Omental fat pad (tissue), 4 donors: ENCODE measurements around the gene CACNA2D1. TPM values are rescaled to one million over a fixed set of nuclear protein-coding genes. Genes with fewer than 3 reads are reported as not detected.

ENCODE experiments used
- ATAC-seq: fragments of 150-250 bp; one replicate; pipeline ENCODE4 v1.9.1; 2016; ENCODE audit warnings: mild to moderate bottlenecking, moderate library complexity; ENCODE audit not compliant: low FRiP score
- DNase-seq: peaks from one replicate; pipeline ENCODE4 v3.0.0-alpha.2; 2019; ENCODE audit warnings: low spot score
- total RNA-seq, 4 donors: library from RNA; depleted of rRNA; stranded (reverse); fragments of >200 nt; gene quantifications; one replicate each; pipeline ENCODE4 v1.1.0, GENCODE V29; 2016
- TF ChIP-seq, protein P1 (sequence below), 3 donors: fragments of 450-650 bp; IDR thresholded peaks; one replicate each; pipeline ENCODE4 v1.5.1; 2016 to 2017; ENCODE audit warnings: antibody characterized with exemption in 3 of 3, mild to moderate bottlenecking in 3 of 3, moderate library complexity in 2 of 3

The CACNA2D1 gene
- total RNA-seq, 4 donors from 2014 or later: 20.5 to 39.8 (median 29.3) TPM

DNA sequence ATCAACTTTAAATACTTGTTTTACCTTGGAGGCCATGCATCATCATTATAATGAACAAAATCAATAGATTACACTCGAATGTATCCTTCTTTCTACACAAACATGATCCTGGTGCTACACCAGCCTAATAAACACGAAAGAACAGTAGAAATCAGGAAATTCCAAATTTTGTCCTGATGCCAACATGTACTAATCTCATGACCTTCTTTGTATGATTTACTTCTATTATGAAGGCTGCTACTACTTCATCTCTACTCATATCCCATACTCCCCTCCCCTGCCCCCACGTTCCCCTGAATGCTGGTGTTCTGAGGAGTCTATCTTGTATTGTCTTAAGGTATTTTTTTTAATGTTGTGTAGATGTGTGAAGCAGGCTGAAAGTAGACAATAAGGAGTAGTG, 315.0 kb downstream of the CACNA2D1 start:
- ATAC-seq (no peak), DNase-seq (no peak)
- TF ChIP-seq, protein P1, sequence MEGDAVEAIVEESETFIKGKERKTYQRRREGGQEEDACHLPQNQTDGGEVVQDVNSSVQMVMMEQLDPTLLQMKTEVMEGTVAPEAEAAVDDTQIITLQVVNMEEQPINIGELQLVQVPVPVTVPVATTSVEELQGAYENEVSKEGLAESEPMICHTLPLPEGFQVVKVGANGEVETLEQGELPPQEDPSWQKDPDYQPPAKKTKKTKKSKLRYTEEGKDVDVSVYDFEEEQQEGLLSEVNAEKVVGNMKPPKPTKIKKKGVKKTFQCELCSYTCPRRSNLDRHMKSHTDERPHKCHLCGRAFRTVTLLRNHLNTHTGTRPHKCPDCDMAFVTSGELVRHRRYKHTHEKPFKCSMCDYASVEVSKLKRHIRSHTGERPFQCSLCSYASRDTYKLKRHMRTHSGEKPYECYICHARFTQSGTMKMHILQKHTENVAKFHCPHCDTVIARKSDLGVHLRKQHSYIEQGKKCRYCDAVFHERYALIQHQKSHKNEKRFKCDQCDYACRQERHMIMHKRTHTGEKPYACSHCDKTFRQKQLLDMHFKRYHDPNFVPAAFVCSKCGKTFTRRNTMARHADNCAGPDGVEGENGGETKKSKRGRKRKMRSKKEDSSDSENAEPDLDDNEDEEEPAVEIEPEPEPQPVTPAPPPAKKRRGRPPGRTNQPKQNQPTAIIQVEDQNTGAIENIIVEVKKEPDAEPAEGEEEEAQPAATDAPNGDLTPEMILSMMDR (IDR thresholded peaks at IDR 0.05): no peak

DNA sequence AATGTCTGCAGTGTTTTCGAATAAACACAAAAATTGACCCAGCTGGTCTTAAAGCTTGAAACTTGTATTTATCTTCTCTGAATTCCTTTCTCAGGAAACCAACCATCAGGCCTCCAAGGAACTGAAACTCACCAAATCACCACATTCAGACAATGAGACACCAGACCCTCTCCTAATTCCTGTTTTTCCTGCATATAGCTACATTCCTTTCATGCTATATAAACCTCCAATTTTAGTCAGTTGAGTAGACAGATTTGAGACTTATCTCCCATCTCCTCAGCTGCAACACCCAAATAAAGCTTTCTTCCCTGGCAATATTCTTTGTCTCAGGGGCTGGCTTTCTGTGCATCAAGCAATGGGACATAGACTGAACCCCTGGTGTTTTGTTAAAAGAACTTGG, 317.0 kb downstream of the CACNA2D1 start:
- DNase-seq (no peak), ATAC-seq (no peak)
- TF ChIP-seq, protein P1 (IDR thresholded peaks at IDR 0.05): no peak

DNA sequence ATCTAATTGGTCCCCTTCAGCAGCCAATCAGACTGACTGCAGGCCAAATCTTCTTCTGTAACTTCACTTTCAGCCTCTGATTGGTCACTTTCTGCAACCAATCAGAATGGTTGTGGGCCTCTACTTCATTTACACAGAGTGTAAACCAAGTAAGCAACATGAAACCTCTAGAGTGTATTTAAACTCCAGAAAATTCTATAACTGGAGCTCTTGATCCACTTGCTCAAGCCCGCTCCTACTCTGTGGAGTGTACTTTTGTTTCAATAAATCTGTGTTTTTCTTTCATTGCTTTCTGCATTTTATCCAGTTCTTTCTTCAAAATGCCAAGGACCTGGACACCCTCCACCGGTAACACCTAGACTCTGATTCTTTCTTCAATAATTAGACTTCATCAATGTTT, 319.1 kb downstream of the CACNA2D1 start:
- no peak for DNase-seq
- TF ChIP-seq, protein P1 (IDR thresholded peaks at IDR 0.05): no peak
- no peak for ATAC-seq

DNA sequence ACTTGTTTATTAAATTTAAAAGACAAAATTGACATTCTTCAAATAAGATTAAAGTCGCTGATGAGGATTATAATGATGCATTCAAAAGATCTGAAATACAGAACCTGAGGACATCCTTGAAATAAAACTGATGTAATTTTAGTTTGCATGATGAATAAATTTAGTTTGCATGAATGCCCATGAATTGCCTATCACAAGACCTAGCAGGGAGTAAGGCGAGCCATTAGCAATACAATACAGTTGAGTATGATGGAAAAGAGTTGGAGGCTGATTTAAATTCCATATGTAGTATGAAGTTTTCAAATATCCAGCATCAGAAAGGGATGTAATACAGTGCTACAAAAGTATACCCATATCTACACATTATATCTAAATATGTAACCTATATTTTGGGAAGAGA, 321.3 kb downstream of the CACNA2D1 start:
- TF ChIP-seq, protein P1 (IDR thresholded peaks at IDR 0.05): no peak
- ATAC-seq (no peak), DNase-seq (no peak)

DNA sequence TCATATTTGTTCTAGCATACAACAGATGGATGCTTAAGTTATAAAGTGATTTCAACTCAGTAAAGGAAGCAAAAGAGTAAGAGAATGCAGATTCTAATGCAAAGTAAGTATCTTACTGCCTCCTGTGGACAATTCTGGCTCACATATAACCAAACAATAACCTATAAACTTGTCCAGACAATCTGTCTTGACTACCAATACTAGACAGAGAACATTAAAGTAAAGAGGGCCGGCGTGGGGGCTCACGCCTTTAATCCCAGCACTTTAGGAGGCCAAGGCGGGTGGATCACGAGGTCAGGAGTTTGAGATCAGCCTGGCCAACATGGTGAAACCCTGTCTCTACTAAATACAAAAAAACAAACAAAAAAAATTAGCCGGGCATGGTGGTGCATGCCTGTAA, 329.3 kb downstream of the CACNA2D1 start:
- DNase-seq (no peak), ATAC-seq (no peak)
- TF ChIP-seq, protein P1 (IDR thresholded peaks at IDR 0.05): no peak

DNA sequence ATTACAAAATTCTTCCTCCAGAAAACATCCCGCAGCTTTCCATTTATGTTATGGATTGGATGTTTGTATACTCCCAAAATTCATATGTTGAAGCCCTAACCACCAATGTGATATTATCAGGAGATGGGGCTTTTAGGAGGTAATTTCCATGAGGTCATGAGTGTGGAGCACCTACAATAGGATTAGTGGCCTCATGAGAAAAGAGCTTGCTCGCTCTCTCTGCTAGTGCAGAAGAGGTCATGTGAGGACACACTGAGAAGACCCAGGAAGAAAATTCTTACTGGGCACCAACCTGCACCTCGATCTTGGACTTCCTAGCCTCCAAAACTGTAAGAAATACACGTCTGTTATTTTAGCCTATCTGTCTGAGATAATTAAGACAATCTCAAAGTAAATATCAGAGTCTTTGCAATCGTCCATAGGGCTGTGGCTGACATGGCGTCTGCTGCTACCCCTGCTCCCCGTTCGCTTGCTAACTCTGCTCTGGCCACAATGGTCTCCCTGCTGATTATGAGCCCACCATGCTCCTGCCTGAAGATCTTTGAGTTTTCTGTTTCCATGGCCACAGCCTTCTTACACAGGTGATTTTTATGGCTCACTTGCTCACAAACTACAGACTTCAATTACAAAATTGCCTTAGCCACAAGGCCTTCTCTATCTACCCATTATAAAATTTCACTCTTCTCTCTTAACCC, 333.3 kb downstream of the CACNA2D1 start:
- ATAC-seq (no peak), DNase-seq (no peak)
- TF ChIP-seq, protein P1 (IDR thresholded peaks at IDR 0.05): no peak

DNA sequence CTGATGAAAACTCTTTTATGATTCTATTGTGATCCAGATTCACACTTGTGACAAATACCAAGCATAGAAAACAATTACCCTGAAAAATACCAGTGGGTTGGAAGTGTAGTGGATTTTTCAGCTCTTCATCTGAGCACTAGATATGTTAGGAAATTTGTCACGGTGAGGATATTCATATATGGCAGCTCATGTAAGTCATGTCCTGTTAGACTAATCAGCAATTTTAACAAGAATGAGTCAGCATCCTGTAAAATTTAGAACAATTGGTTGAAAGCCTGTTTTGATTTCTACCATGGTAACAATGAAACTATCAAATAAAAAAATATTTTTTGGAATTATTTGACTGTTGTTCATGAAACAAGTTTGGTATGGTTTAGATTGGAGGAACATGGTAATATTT, 334.3 kb downstream of the CACNA2D1 start:
- DNase-seq (no peak), ATAC-seq (no peak)
- TF ChIP-seq, protein P1 (IDR thresholded peaks at IDR 0.05): no peak
